HepG2 (cell line): ENCODE measurements around the gene MEIS1. TPM values are rescaled to one million over a fixed set of nuclear protein-coding genes. Genes with fewer than 3 reads are reported as not detected.

Experiments used
- EED ChIP-seq: sonication (generic); formaldehyde crosslinking; IDR thresholded peaks from 2 replicates; pipeline ENCODE4 v1.5.0; 2020; ENCODE audit warnings: mild to moderate bottlenecking, missing genetic modification reagents
- FOSL2 ChIP-seq: sonication (generic); formaldehyde crosslinking; IDR thresholded peaks from 2 replicates; pipeline ENCODE4 v1.4.0; 2020; ENCODE audit warnings: missing genetic modification reagents
- FOXA3 ChIP-seq: IDR thresholded peaks from 2 replicates; pipeline ENCODE4 v1.6.1; 2016; ENCODE audit warnings: missing genetic modification reagents, missing compliant biosample characterization
- FOXK1 ChIP-seq: sonication (generic); formaldehyde crosslinking; IDR thresholded peaks from 2 replicates; pipeline ENCODE4 v1.4.0; 2020; ENCODE audit warnings: low read depth, missing genetic modification reagents, borderline replicate concordance
- GABPB1 ChIP-seq: IDR thresholded peaks from 2 replicates; pipeline ENCODE4 v1.6.1; 2016; ENCODE audit warnings: mild to moderate bottlenecking, missing genetic modification reagents, moderate library complexity, missing compliant biosample characterization
- HOMEZ ChIP-seq: IDR thresholded peaks from 2 replicates; pipeline ENCODE4 v1.6.1; 2016; ENCODE audit warnings: low read depth
- KDM5B ChIP-seq: sonication (generic); formaldehyde crosslinking; IDR thresholded peaks from 2 replicates; pipeline ENCODE4 v1.4.0; 2020; ENCODE audit warnings: missing genetic modification reagents, mild to moderate bottlenecking, borderline replicate concordance
- KMT2B ChIP-seq: IDR thresholded peaks from 2 replicates; pipeline ENCODE4 v1.6.1; 2016; ENCODE audit warnings: missing genetic modification reagents, missing compliant biosample characterization
- MAX ChIP-seq: IDR thresholded peaks from 2 replicates; pipeline ENCODE4 v1.6.1; 2012; ENCODE audit warnings: inconsistent platforms
- MAZ ChIP-seq, 2 experiments: sonication (generic) in 1 of 2; formaldehyde crosslinking in 1 of 2; IDR thresholded peaks; 2 replicates each; pipeline versions ENCODE4 v1.5.0 to v1.6.1; 2012 to 2020; ENCODE audit warnings: low read depth in 2 of 2, mild to moderate bottlenecking in 2 of 2, borderline replicate concordance in 1 of 2, improper control_type of control experiment in 1 of 2, low read length in 1 of 2, missing genetic modification reagents in 1 of 2, moderate library complexity in 1 of 2
- NFYB ChIP-seq: sonication (generic); formaldehyde crosslinking; IDR thresholded peaks from 2 replicates; pipeline ENCODE4 v1.4.0; 2020; ENCODE audit warnings: missing genetic modification reagents
- PATZ1 ChIP-seq: sonication (generic); formaldehyde crosslinking; IDR thresholded peaks from 2 replicates; pipeline ENCODE4 v1.4.0; 2020; ENCODE audit warnings: missing genetic modification reagents
- PAWR ChIP-seq: sonication (generic); formaldehyde crosslinking; IDR thresholded peaks from 2 replicates; pipeline ENCODE4 v1.4.0; 2020; ENCODE audit warnings: missing genetic modification reagents, mild to moderate bottlenecking, borderline replicate concordance
- PHF20 ChIP-seq: sonication (generic); formaldehyde crosslinking; IDR thresholded peaks from 2 replicates; pipeline ENCODE4 v1.5.0; 2020; ENCODE audit warnings: mild to moderate bottlenecking, missing genetic modification reagents
- POLR2AphosphoS5 ChIP-seq: IDR thresholded peaks from 2 replicates; pipeline ENCODE4 v1.6.1; 2012; ENCODE audit warnings: low read depth, low read length
- RBM22 ChIP-seq: fragments of 200-400 bp; formaldehyde crosslinking; optimal IDR thresholded peaks from 2 replicates; pipeline ENCODE3; 2017; ENCODE audit warnings: mild to moderate bottlenecking, low read length, moderate library complexity
- TGIF2 ChIP-seq: IDR thresholded peaks from 2 replicates; pipeline ENCODE4 v1.6.1; 2016; ENCODE audit warnings: control low read depth, missing compliant biosample characterization
- ZNF441 ChIP-seq: sonication (generic); formaldehyde crosslinking; IDR thresholded peaks from 2 replicates; pipeline ENCODE4 v1.7.0; 2021; ENCODE audit warnings: missing genetic modification reagents, borderline replicate concordance
- ZNF547 ChIP-seq: sonication (generic); formaldehyde crosslinking; IDR thresholded peaks from 2 replicates; pipeline ENCODE4 v1.5.1; 2020; ENCODE audit warnings: mild to moderate bottlenecking, missing genetic modification reagents
- ZNF792 ChIP-seq: IDR thresholded peaks from 2 replicates; pipeline ENCODE4 v1.6.1; 2016
- ZNF878 ChIP-seq: sonication (generic); formaldehyde crosslinking; IDR thresholded peaks from 2 replicates; pipeline ENCODE4 v1.8.1; 2023; ENCODE audit warnings: mild to moderate bottlenecking, missing genetic modification reagents, moderate library complexity
- polyA plus RNA-seq, 8 experiments: library from polyadenylated mRNA; depleted of rRNA in 3 of 8; stranded (reverse) in 7 of 8; unstranded in 1 of 8; fragments of >200 nt; fragmentation: Illumina TruSeq in 4 of 8; extraction: Trizol in 4 of 8; gene quantifications; 2 replicates each; pipeline versions ENCODE4 v1.2.1 to v1.2.3, GENCODE V29; 2011 to 2016; ENCODE audit warnings: low read depth in 4 of 8, missing spikeins in 1 of 8, mixed read lengths in 1 of 8; ENCODE audit not compliant: insufficient read depth in 1 of 8
- total RNA-seq, 5 experiments: library from RNA; depleted of rRNA; stranded (reverse); fragments of >200 nt; fragmentation: Illumina TruSeq; extraction: Trizol; gene quantifications; 2 replicates each; pipeline ENCODE4 v1.2.3, GENCODE V29; 2016; ENCODE audit warnings: low read depth in 1 of 5

Gene MEIS1
- total and polyA plus RNA-seq, 2 of the 13 experiments (the other 11 are each of a cell fraction or from before 2014, with no cell fraction given), result 3.8 to 6.0 TPM

- TF ChIP-seq TGIF2 (CRISPR knock-in tag) (peak; percentile 71; the same call in 1 of the 2 replicates), KMT2B (CRISPR knock-in tag) (peak; percentile 87), ZNF441 (no peak), MAZ (IDR thresholded peaks at IDR 0.05; ENCODE audit: borderline replicate concordance, low read depth, low read length) (peak; percentile 94), MAZ (CRISPR knock-in tag; IDR thresholded peaks at IDR 0.05; ENCODE audit: low read depth) (peak; percentile 70; the same call in 1 of the 2 replicates), FOXK1 (CRISPR knock-in tag) (peak; percentile 58; the same call in 1 of the 2 replicates), FOSL2 (CRISPR knock-in tag) (peak; percentile 34), ZNF878 (CRISPR knock-in tag) (0 out of 2 replicates have a peak, but pooled peaks have one; percentile 48), ZNF547 (CRISPR knock-in tag) (peak; percentile 83), MAX (peak; percentile 28), GABPB1 (CRISPR knock-in tag) (peak; percentile 78), FOXA3 (CRISPR knock-in tag) (peak; percentile 18; the same call in 1 of the 2 replicates), EED (CRISPR knock-in tag) (peak; percentile 77; the same call in 1 of the 2 replicates), NFYB (CRISPR knock-in tag) (peak; percentile 90), RBM22 (no peak), KDM5B (peak; percentile 59; the same call in 1 of the 2 replicates), PAWR (CRISPR knock-in tag) (no peak), POLR2AphosphoS5 (peak; percentile 29), HOMEZ (CRISPR knock-in tag) (peak; percentile 96), ZNF792 (CRISPR knock-in tag) (no peak), PHF20 (CRISPR knock-in tag) (peak; percentile 39; the same call in 1 of the 2 replicates), PATZ1 (CRISPR knock-in tag) (peak; percentile 65)
These were observed 1.9 kb upstream of the MEIS1 start (continued) for GRCh38 chr2:66432801-66433694.
